Activated CD4-positive, CD25-positive, alpha-beta regulatory T cell treated with anti-CD3 and anti-CD28 coated beads, Interleukin-2, amount 50 U/mL, for 16 hours (primary cell): Measurements from ENCODE around the gene PKN1.
"Not testable (repeated sequence)": the region's sequence is repeated elsewhere in the genome, so short reads cannot be mapped to it uniquely, and the experiment has no call there.

Experiments
- DNase-seq: peaks from one replicate; pipeline ENCODE4 v3.0.0-alpha.2; 2020; ENCODE audit warnings: low read depth, low spot score

The PKN1 gene

DNA sequence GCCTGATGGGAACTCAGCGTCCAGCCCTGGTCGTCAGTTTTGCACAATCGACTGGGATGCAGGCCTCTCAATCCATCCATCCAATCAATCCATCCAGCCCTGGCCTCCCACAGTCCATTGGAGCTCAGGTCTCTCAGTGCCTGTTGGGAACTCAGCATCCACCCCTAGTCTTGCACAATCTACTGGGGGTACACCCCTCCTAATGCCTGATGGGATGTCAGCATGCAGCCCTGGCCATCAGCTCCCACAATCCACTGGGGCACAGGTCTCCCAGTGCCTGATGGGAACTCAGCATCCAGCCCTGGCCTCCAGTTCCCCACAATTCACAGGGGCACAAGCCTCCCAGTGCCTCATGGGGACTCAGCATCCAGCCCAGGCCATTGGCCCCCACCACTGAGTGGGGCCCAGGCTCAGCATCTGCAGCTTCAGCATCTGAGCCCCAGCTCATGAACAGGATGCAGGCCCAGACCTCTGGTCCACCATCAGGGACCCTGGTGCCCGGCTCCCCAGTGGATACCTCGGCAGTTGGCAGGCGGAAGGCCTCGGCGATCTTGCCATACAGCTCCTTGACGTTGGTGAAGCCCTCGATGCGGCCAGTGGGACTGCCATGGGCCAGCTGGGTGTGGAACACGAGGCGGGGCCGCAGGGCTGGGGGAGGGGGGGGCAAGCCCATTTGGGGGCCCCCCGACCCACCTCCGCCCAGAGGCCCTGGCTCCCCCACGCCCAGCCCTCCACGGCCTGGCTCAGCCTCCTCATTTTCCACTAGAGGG is 49.3 kb downstream of the PKN1 start:
- no peak for DNase-seq

- DNase-seq, result no peak
Measured at GRCh38 chr19:14487370-14488125, 54.4 kb downstream of the PKN1 start.

DNA sequence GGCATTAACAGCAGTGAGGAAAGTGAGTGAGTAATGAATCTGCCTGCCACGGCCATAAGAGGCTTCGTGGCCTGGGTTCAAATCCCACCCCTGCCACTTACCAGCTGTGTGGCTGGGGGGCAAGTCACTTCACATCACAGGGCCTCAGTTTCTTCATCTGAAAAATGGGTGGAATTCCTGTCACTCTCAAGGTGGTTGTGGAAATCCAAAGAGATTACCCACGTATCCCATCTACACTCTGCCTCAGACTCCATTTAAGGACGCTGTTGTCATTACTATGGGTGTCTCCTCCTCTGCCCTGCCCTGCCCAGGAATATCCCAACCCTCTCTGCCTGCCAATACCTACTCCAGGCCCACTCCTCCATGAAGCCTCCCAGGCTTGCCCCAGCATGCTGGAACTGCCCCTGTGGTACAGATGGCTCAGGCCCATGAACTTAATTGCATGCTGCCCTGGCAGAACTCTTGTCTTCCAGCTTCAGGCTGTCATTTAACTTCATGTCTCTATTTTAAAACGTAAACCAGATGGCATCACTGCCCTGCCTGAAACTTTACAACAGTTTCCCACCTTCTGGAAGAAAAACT is 59.7 kb downstream of the PKN1 start:
- DNase-seq, result no peak

GRCh38 chr19:14494411-14494810 is 61.3 kb downstream of the PKN1 start:
- no peak for DNase-seq

DNA sequence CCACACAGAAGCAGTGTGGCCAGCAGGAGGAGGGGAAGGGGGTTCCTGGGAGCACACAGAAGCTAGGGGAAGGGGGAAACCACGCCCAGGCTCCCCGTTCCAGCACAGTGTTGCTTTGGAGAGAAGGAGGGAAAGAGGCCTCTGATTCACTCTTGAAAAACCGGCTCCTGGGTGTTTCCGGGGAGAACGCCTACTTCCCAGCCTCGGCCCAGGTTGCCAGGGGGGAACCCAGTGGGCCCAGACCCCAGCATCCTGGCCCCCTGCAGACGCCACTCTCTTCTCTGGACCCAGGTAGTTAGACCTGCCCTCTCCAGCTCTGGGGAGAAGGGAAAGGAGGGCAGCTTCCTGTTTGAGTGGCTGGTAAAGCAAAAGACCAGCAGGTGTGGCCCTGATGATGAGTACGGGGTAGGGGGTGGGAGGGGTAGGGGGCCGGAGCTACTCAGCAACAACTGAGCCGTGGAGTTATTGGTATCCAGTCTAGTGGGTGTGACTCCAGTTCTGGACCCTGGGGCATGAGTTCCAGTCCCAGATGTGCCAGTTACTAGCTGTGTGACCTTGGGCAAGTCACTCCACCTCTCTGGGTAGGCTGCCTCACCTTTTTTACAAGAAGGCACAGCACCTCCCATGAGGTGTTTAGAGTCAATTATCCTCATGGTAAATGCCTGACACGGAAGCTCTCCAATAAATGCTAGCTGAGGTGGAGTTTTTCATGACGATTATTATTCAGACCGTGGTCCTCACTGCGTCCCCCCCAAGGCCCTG is 62.0 kb downstream of the PKN1 start:
- DNase-seq, result no peak

DNA sequence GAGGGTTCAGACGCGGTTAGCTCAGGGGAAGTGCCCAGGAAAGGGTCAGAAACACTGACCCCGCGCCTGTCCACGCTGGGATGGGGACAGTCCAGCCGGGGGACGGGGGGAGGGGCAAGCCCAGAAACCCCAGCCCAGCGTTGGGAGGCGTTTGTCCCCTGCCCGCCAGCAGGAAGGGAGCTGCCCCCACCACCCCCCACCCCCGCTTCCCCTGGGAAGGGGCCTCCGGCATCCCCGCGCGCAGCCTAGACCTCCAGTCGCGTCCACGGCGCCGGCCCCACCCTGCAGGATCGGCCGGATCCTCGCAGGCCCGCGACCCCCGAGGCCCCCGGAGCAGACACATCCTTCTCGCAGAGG is 62.5 kb downstream of the PKN1 start:
- DNase-seq, result no peak

- DNase-seq, result peak; percentile 63
Measured at GRCh38 chr19:14496029-14496833, 63.1 kb downstream of the PKN1 start, which contains the start of gene GIPC1. Gene GIPC1, minus strand, starts transcription at chr19:14496127. Its CDS starts 13,151 bp downstream, at chr19:14482976.

GRCh38 chr19:14496834-14497227 is 63.7 kb downstream of the PKN1 start:
- DNase-seq, result no peak

DNA sequence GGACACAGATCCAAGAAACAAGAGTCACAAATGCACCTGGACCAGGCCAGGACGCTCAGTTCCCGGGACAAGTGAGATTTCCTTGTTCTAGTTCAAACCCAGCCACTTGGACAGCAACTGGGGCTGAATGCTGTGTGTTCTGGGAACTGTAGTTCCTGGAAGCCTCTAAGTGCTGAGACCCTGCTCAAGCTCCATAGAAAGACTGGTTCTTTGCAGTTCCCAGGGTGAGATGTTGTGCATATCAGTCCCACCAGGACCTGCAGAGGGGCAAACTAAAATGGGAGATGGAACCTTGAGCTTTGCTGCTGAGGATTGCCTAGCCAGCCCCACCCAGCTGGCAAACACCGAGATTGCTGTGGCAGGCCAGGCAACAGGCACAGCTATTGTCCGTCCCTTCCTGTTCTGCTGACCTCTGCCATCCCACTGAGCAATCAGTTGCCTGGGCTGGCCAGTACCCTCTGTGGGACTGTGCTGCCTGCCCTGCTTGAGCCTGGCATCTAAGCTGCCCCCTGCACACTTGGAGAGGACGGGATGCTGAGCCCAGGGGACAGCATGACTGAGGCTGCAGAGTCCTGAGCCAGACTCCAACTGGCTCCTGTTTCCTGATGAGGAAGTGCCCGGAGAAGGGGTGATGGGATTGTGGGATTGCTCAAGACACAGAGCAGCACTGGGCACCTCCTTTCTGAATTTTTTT is 64.3 kb downstream of the PKN1 start:
- no peak for DNase-seq

- DNase-seq, result no peak
Measured at GRCh38 chr19:14502334-14503092, 69.4 kb downstream of the PKN1 start.

DNA sequence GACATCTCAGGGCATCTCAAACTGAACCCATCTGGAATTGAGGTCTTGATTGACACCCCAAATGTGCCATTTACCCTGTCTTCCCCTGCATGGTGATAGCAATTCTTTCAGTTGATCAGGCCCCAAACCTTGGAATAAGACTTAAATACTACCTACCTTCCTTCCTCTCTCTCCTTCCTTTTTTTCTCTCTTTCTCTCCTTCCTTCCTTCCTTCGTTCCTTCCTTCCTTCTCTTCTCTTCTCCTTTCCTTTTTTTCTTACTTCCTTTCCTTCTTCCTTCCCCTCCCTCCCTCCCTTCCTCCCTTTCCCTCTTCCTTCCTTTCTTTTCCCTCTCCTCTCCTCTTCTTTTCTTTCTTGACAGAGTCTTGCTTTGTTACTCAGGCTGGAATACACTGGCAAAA is 70.2 kb downstream of the PKN1 start:
- no peak for DNase-seq

DNA sequence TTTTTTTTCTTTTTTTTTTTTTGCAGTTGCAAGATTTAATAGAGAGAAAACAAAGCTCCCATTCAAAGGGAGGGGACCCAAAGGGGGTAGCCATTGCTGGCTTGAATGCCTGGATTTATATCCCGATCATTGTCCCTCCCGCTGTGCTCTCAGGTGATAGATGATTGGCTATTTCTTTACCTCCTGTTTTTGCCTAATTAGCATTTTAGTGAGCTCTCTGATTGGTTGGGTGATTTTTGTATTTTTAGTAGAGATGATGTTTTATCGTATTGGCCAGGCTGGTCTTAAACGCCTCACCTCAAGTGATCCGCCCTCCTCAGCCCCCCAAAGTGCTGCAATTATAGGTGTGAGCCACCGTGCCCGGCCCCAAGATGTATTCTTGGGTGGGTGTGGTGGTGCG is 71.5 kb downstream of the PKN1 start:
- DNase-seq, result not testable (repeated sequence)

- DNase-seq, result peak; percentile 50
Measured at GRCh38 chr19:14505488-14506239, 72.6 kb downstream of the PKN1 start.

GRCh38 chr19:14507704-14508542 is 74.8 kb downstream of the PKN1 start:
- DNase-seq, result no peak

DNA sequence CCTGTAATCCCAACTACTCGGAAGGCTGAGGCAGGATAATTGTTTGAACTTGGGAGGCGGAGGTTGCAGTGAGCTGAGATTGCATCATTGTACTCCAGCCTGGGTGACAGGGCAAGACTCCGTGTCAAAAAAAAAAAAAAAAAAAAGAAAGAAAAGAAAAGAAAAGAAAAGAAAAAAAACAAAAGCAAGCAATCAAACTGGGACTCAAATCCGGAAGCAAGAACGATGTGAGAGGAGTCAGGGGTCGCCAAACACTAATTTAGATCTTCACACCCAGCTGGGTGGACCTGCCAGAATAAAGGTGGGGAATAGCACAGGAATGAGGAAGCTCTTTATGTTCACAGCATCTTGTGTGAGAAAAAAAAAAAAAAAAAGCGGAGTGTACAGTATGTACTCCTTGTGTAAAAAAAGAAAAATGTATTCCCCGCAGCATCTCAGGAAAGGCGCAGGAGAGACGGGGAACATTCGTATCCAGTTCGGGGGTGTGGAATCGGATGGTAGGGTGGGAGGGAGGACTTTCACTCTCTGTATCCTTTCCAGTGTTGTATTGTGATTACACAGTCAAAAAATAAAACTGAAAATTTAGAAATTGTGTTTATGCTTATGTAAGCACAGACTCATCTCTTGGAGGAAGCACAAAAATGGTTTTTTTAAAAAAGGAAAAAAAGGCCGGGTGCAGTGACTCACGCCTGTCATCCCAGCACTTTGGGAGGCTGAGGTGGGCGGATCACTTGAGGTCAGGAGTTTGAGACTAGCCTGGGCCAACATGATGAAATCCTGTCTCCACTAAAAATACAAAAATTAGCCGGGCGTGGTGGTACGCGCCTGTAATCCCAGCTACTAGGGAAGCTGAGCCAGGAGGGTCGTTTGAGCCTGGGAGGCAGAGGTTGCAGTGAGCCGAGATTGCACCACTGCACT is 77.5 kb downstream of the PKN1 start:
- DNase-seq, result no peak

DNA sequence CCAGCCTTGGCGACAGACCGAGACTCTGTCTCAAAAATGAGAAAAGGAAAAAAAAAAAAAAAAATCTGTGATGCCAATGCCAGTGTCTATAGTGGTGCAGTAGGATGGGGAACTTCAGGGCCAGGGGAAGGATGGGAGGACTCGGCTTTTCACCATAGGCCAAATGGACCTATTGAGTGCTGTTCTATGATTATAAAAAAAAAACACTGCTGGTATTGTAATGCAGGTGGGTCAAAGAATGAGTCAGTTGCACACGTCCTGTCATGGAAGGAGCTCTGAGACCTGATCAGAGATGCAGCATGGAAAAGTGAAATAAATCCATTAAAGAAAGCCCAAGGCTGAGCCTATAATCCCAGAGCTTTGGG is 78.1 kb downstream of the PKN1 start:
- no peak for DNase-seq

- no peak for DNase-seq
Measured at GRCh38 chr19:14512406-14512961, 79.4 kb downstream of the PKN1 start.
